A673 (cell line): ENCODE results near the gene ABHD16A.

Experiments used
- CTCF ChIP-seq: fragments of 300-800, 200-600 bp; sonication (generic); conservative IDR thresholded peaks from 2 replicates; pipeline ENCODE4 v1.5.1; 2017; ENCODE audit warnings: low read depth, mild to moderate bottlenecking, antibody characterized with exemption, low read length, moderate library complexity, mixed read lengths
- EZH2 ChIP-seq: fragments of 200-600 bp; sonication (generic); IDR thresholded peaks from 2 replicates; pipeline ENCODE4 v1.6.1; 2017; ENCODE audit warnings: borderline replicate concordance, low read depth, mild to moderate bottlenecking, mixed read lengths, antibody characterized with exemption, low read length; ENCODE audit not compliant: poor library complexity, severe bottlenecking

DNA sequence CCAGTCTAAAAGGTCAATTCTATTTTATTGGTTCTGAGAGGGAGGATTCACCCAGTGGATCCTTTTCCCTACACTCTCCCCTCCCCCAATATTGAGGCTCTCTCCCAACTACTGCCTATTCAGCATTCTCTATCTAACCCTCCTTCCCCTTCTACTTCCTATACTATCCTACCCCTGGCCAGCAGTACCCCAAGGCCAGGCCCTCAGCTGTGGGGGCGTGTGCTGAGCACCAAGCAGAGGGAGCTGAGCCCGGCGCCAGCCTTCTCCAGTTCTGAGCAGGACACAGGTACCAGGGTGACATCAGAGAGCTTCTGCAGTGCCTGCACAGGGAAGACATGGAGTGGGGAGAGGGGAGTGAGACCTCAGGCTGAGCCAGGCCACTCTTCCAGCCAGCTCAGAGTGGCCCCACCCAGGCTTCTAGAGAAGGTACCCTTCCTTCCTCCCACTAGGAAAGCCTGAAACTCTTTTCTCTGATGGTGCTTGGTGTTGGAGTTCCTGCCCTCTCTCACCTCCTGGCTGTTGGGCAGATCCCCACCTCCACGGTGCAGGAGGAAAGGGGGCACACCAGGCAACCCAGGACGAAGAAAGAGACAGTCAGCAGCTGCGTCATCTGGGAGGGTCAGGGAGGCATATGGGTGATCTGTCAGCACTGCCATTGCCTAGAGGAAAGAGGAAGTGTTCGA is 24.1 kb upstream of the ABHD16A start:
- TF ChIP-seq CTCF, result no peak
- no peak for TF ChIP-seq EZH2
